GM12865 (cell line): ENCODE data around the gene VPS8.
A peak's percentile ranks its signal among the peaks of the same experiment; 100 is the strongest.

Source experiments
- DNase-seq: peaks from one replicate; pipeline ENCODE4 v3.0.0; 2010; ENCODE audit warnings: low read depth
- H3K4me3 ChIP-seq: 2 replicates; pipeline ENCODE4 v1.5.1; 2011; ENCODE audit warnings: mild to moderate bottlenecking, low read depth, low read length, control low read depth
- TF ChIP-seq, protein P1 (sequence below): IDR thresholded peaks from 2 replicates; pipeline ENCODE4 v1.5.1; 2011; ENCODE audit warnings: low read length, control low read depth, low read depth, inconsistent platforms; ENCODE audit not compliant: insufficient read depth; ENCODE audit errors: missing control alignments

Gene VPS8, protein sequence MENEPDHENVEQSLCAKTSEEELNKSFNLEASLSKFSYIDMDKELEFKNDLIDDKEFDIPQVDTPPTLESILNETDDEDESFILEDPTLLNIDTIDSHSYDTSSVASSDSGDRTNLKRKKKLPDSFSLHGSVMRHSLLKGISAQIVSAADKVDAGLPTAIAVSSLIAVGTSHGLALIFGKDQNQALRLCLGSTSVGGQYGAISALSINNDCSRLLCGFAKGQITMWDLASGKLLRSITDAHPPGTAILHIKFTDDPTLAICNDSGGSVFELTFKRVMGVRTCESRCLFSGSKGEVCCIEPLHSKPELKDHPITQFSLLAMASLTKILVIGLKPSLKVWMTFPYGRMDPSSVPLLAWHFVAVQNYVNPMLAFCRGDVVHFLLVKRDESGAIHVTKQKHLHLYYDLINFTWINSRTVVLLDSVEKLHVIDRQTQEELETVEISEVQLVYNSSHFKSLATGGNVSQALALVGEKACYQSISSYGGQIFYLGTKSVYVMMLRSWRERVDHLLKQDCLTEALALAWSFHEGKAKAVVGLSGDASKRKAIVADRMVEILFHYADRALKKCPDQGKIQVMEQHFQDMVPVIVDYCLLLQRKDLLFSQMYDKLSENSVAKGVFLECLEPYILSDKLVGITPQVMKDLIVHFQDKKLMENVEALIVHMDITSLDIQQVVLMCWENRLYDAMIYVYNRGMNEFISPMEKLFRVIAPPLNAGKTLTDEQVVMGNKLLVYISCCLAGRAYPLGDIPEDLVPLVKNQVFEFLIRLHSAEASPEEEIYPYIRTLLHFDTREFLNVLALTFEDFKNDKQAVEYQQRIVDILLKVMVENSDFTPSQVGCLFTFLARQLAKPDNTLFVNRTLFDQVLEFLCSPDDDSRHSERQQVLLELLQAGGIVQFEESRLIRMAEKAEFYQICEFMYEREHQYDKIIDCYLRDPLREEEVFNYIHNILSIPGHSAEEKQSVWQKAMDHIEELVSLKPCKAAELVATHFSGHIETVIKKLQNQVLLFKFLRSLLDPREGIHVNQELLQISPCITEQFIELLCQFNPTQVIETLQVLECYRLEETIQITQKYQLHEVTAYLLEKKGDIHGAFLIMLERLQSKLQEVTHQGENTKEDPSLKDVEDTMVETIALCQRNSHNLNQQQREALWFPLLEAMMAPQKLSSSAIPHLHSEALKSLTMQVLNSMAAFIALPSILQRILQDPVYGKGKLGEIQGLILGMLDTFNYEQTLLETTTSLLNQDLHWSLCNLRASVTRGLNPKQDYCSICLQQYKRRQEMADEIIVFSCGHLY (N-terminal part only)

DNA sequence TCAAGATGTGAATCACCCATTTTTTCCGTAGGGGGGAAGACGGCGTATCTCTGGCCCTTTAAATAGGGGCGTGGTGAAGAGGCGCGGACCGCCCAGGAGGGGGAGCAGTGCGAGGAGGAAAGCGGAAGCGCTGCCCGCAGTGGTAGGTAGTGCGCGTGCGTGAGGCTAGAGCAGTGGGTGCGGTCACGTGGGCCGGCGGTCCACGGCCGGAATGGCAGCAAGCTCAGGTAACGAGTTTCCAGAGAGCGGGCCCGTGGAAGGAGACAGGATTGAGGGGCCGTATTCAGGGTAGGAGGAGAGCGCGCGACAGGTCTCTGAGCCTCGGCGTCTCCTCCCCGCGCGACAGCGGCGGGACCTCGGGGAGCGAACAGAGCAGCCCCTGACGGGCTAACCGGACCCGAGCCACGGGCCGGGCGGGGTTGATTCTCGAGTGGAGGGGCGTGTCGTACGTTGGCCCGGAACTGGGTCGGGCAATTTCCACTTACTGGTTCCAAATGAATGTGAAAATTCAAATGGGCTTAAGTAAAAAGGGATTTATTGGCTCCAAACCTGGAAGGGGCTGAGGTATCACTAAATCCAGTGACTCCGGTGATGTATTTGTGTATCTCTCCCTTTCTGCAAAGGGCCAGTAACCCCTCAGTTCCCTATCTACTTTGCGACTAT, at the start of gene VPS8:
VPS8 (plus strand) TSS at position 168 of the 663 bp plus-strand sequence. CDS start 12,467 bp downstream, outside the sequence.
- TF ChIP-seq, protein P1, sequence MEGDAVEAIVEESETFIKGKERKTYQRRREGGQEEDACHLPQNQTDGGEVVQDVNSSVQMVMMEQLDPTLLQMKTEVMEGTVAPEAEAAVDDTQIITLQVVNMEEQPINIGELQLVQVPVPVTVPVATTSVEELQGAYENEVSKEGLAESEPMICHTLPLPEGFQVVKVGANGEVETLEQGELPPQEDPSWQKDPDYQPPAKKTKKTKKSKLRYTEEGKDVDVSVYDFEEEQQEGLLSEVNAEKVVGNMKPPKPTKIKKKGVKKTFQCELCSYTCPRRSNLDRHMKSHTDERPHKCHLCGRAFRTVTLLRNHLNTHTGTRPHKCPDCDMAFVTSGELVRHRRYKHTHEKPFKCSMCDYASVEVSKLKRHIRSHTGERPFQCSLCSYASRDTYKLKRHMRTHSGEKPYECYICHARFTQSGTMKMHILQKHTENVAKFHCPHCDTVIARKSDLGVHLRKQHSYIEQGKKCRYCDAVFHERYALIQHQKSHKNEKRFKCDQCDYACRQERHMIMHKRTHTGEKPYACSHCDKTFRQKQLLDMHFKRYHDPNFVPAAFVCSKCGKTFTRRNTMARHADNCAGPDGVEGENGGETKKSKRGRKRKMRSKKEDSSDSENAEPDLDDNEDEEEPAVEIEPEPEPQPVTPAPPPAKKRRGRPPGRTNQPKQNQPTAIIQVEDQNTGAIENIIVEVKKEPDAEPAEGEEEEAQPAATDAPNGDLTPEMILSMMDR, result peak; percentile 41
- H3K4me3 ChIP-seq, result peak within 1 kb of the TSS; percentile 80
- peak; percentile 97 for DNase-seq

DNA sequence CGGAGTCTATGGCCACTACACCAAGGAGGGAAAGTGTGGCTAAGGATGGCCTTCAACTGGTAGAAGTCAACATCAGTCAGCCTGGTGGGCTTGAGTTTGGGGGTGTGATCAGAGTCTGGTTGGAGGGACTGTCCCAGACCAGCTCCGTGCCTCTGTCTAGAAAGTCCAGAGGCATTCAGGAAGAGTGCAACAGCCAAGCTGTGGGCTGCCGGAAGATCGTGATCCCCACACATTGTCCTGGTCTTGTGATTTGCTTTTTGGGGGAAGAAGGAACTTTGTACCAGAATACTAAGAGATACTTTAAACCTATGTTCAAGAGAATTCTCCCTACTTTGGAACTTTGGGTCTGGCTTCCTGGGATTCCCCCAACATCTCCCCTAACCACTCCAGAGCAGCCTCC, 47.8 kb upstream of the VPS8 start:
- DNase-seq, result no peak
- no peak overlapping the region for H3K4me3 ChIP-seq
- TF ChIP-seq, protein P1, result no peak

DNA sequence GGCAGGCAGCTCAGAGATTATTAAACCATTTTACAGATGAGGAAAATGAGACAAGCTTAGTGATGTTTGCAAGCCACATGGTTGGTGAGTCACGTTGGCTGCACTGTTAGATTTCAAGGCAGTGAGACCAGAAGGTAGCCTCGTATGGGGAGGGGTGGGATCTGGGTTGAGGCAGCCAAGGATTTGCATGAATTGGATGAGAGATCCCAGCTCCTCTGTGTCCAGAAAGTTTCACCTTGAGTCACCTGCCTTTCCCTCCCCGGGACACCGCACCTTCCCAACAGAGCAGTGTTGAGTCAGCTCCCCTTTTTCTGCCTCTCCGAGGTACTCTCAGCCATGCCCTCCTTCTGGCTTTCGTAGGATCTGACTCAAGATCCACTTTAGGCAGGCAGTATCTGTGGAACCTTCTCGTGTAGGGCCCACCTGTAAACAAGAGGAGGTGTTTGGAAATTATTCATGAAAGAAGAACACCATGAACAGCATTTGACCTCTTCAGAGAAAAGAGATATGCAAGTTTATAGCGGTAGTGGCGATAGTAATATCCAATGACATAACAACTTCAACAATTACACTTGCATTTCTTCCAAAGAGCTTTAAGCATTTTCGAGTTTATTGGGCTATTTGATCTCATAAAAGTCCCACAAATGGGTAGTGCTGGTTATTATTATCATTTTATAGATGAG, 46.8 kb upstream of the VPS8 start:
- TF ChIP-seq, protein P1, result no peak
- DNase-seq, result no peak
- no peak overlapping the region for H3K4me3 ChIP-seq

DNA sequence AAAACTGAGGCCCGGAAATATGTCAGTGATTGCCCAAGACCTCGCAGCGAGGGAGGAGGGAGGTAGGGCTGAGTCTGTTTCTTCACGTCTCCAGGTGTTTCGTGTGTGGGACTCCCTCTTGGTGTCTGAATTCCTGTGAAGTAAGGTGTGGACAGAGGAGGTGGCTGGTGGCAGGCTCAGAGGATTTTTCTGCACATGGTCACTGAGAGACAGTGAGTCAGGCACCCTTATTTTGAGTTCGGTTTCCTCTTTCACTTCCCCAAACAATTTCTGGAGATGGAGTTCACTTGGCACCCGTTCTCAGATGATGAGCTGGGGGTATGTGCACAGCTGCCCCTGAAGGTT, 46.3 kb upstream of the VPS8 start:
- DNase-seq, result peak; percentile 21
- H3K4me3 ChIP-seq, result no peak overlapping the region
- TF ChIP-seq, protein P1, result no peak

DNA sequence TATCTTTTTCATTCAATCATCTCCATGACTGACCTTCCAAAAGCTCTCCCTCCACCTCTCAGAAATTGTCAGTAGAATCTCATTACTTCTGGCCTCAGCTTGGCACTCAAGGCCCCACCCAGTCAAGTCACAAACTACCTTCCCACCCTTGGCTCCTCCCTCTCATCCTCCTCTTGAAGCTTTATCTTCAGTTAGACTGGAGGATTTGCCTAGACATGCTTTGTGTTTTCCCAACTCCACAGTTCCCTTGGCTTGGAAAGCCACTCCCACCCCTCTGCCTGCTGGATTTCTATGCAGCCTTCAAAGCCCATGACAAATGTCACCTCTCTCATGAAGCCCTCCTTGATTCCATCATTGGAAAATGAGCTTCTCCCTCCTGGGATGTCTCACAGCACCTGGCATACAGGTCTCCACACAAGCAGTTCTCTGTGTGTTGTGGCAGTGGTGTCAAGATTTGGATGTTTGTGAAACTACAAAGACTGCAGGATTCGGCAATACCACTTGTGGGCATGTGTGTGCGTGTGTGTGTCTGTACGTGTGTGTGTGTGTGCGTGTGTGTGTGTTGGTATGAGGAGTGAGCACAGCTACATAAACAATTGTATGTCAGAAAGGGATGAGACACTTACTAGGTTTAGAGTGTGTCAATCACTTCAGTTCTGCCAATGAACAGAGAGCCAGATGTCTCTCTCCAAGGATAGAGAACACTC, 45.3 kb upstream of the VPS8 start:
- peak; percentile 31 for DNase-seq
- TF ChIP-seq, protein P1, result no peak
- no peak overlapping the region for H3K4me3 ChIP-seq

DNA sequence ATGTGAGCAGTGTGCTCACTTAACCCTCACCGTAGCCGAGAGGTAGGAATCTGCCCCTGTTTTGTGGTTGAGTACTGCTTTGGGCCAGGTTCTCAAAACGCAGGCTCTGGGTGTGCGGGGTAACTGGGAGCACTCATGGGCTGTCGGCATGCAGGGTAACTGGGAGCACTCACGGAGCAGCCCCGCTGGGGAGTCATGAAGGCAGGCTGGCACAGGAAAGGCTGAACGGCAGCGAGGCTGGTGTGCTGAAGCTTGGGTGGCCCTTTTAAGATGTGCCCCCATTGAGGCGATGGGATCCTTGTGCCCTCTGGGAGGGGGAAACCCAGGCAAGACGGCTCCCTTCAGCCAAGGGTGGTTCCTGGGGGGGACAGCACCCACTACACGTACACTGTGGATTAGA, 44.6 kb upstream of the VPS8 start:
- no peak for DNase-seq
- TF ChIP-seq, protein P1, result no peak
- no peak overlapping the region for H3K4me3 ChIP-seq
